Measurements from ENCODE around the gene FAM120A. TPM values are rescaled to one million over a fixed set of nuclear protein-coding genes. Genes with fewer than 3 reads are reported as not detected.

FAM120A gene
- total RNA-seq, 1 experiment from 2014 or later, result 70.5 TPM

- BruUV-seq (replicated peaks), result no TSS peak
- H3K36me3 ChIP-seq (ENCODE audit: control insufficient read depth, insufficient read depth, low read length), result no peaks in the 10 kb centered on the region; the same call in 1 of the 2 replicates
- H3K9me3 ChIP-seq (ENCODE audit: control insufficient read depth, insufficient read depth, low read depth, low read length), result no peaks in the 10 kb centered on the region
- in situ Hi-C loops (cut with HindIII; ENCODE audit: low pct_unique_long_range_greater_than_20kb, low sequenced_read_pairs), result no loop called here
- ChIA-PET POLR2A (no interaction called here), CTCF (no interaction called here)
- no peak overlapping the region for H3K27ac ChIP-seq (ENCODE audit: low read length)
- intact Hi-C loops (cut with micrococcal nuclease; ENCODE audit: unreplicated experiment), result no loop called here
- DNase-seq (ENCODE audit: low read depth, low spot score) (no peak), ATAC-seq (peak; percentile 44; the same call in 1 of the 2 replicates)
- H3K4me3 ChIP-seq (ENCODE audit: low read depth in 2 of 2, low read length in 2 of 2), result peak overlapping the region; percentile 52 to 63
- no peak for TF ChIP-seq POLR2AphosphoS5 (IDR thresholded peaks at IDR 0.05; ENCODE audit: low read depth, low read length)
- TF ChIP-seq REST (IDR thresholded peaks at IDR 0.05; ENCODE audit: insufficient read depth in 1 of 2, low read depth in 2 of 2, low read length in 1 of 2), result no peak
- TF ChIP-seq CTCF (IDR thresholded peaks at IDR 0.05), result no peak
- TF ChIP-seq SIN3A (IDR thresholded peaks at IDR 0.05; ENCODE audit: borderline replicate concordance, insufficient read depth, low read depth, low read length), result no peak
- no peak for TF ChIP-seq TCF7L2 (IDR thresholded peaks at IDR 0.05; ENCODE audit: low read depth, low read length)
- H3K27me3 ChIP-seq (ENCODE audit: control insufficient read depth, insufficient read depth, low read length), result no peaks in the 10 kb centered on the region
- H3K4me1 ChIP-seq (ENCODE audit: control insufficient read depth, insufficient read depth, low read length), result peaks cover 10% of the 10 kb centered on the region
Measured at GRCh38 chr9:93577975-93578682, 126.6 kb downstream of the FAM120A start.

GRCh38 chr9:93578844-93579243 is 127.4 kb downstream of the FAM120A start:
- Histone ChIP-seq H3K36me3 (ENCODE audit: control insufficient read depth, insufficient read depth, low read length) (no peaks in the 10 kb centered on the region; the same call in 1 of the 2 replicates), H3K4me3 (ENCODE audit: low read depth in 2 of 2, low read length in 2 of 2) (no peak overlapping the region), H3K27me3 (ENCODE audit: control insufficient read depth, insufficient read depth, low read length) (no peaks in the 10 kb centered on the region), H3K9me3 (ENCODE audit: control insufficient read depth, insufficient read depth, low read depth, low read length) (no peaks in the 10 kb centered on the region), H3K4me1 (ENCODE audit: control insufficient read depth, insufficient read depth, low read length) (peaks cover 10% of the 10 kb centered on the region), H3K27ac (ENCODE audit: low read length) (no peak overlapping the region)
- ChIA-PET POLR2A (no interaction called here), CTCF (no interaction called here)
- in situ Hi-C loops (cut with HindIII; ENCODE audit: low pct_unique_long_range_greater_than_20kb, low sequenced_read_pairs), result no loop called here
- no TSS peak for BruUV-seq (replicated peaks)
- TF ChIP-seq SIN3A (IDR thresholded peaks at IDR 0.05; ENCODE audit: borderline replicate concordance, insufficient read depth, low read depth, low read length) (no peak), CTCF (IDR thresholded peaks at IDR 0.05) (no peak), REST (IDR thresholded peaks at IDR 0.05; ENCODE audit: insufficient read depth in 1 of 2, low read depth in 2 of 2, low read length in 1 of 2) (no peak), POLR2AphosphoS5 (IDR thresholded peaks at IDR 0.05; ENCODE audit: low read depth, low read length) (no peak), TCF7L2 (IDR thresholded peaks at IDR 0.05; ENCODE audit: low read depth, low read length) (no peak)
- ATAC-seq (no peak), DNase-seq (ENCODE audit: low read depth, low spot score) (no peak)
- intact Hi-C loops (cut with micrococcal nuclease; ENCODE audit: unreplicated experiment), result no loop called here
